GM13976 (cell line): Measurements from ENCODE around the gene RNF187.

ENCODE experiments used
- DNase-seq: peaks from one replicate; pipeline ENCODE4 v3.0.0; 2012; ENCODE audit warnings: low spot score
- in situ Hi-C: fragments of 300-500 bp; cut with MboI; formaldehyde crosslinking; loops from one replicate; pipeline ENCODE4 v1.12.0; 2022; ENCODE audit warnings: low sequenced_read_pairs, mixed read lengths, inconsistent platforms; ENCODE audit not compliant: unreplicated experiment
- TF ChIP-seq, protein P1 (sequence below): IDR thresholded peaks from 2 replicates; pipeline ENCODE4 v1.5.1; 2012; ENCODE audit warnings: borderline replicate concordance, mild to moderate bottlenecking; ENCODE audit not compliant: insufficient read depth; ENCODE audit errors: extremely low read depth, missing control alignments, control extremely low read depth

Gene RNF187

DNA sequence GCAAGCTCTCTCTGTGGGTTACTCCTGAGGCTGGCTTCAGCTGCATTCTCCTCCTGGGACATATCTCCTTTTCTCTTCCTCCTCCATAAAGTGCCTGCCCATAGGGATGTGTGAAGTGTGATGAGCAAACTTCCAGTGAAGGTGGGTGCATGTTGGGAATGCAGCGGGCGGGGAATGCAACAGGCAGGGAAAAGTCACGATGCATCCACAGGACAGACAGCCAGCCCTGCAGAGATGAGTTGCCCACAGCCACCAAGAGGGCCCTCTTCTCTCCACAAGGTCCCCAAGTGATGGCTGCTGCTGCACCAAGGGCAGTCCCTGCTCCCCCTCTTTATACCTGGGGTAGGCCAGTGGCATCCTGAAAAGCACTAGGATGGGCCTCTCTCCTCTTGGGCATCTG is 33.6 kb upstream of the RNF187 start:
- TF ChIP-seq, protein P1, sequence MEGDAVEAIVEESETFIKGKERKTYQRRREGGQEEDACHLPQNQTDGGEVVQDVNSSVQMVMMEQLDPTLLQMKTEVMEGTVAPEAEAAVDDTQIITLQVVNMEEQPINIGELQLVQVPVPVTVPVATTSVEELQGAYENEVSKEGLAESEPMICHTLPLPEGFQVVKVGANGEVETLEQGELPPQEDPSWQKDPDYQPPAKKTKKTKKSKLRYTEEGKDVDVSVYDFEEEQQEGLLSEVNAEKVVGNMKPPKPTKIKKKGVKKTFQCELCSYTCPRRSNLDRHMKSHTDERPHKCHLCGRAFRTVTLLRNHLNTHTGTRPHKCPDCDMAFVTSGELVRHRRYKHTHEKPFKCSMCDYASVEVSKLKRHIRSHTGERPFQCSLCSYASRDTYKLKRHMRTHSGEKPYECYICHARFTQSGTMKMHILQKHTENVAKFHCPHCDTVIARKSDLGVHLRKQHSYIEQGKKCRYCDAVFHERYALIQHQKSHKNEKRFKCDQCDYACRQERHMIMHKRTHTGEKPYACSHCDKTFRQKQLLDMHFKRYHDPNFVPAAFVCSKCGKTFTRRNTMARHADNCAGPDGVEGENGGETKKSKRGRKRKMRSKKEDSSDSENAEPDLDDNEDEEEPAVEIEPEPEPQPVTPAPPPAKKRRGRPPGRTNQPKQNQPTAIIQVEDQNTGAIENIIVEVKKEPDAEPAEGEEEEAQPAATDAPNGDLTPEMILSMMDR = no peak
- in situ Hi-C loops = no loop called here
- DNase-seq = no peak

DNA sequence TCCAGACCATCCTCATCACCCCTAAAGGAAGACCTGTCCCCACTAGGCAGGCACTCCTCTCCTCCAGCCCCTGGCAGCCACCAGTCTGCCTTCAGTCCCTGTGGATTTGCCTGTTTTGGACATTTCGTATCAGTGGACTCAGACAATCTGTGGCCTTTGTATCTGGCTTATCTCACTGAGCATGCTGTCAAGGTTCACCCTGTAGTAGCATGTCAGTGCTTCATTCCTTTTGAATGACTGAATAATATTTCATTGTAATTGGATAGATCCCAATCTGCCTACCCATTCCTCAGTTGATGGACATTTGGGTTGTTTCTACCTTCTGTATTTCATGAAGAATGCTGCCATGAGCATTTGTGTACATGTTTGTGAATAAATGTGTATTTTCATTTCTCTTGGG is 32.9 kb upstream of the RNF187 start:
- TF ChIP-seq, protein P1 = no peak
- in situ Hi-C loops = no loop called here
- no peak for DNase-seq

DNA sequence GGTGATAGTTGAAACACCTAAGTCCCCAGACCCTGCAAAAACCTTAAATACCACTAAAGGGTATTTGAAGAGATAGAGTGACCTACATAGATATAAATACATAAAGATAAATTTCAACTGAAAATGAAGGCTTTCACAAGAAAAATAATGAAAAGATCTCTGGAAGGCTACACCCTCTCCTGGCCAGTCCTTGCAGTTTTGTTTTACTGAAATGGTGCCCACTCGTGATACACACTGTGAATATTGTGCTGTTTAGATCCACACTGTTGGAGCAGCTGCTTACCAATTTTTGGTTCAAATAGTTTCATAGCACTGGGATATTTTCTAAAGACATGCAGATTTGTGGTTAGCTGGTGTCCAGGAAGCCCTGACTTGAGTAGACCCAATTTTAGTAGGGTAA is 31.5 kb upstream of the RNF187 start:
- TF ChIP-seq, protein P1 = no peak
- DNase-seq = no peak
- in situ Hi-C loops = no loop called here

DNA sequence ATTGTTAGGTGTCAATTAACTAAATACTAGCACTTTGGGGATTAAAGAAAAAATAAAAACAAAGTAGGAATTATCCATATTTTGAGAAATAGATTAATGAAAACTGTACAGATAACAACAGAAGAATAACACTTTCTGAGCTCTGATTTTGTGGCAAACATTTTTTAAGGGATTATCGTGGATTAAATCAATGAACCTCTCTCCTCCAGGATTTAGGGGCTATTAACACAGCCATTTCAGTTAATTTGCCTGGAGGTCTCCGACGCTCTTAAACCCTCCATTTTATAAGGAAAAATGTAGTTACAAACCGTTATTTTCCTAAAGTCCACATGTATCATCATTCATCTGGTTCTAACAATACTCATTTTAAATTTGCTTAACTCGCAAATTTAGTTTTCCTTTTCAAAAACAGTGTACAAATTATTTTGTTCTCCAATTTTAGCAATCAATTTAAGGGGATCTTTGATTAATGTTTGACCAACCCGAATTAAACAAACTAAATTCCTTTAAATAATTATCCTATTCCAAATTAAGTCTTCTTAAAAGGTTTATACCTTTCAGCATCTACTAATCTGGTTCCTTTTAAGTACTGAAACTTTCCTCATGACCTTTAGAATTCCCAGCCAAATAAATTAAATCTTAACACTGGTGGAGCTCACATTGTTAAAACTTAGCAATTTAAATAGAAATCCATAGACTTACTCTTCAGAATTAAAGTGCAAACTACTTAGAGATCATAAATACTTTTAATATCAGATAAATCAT is 30.7 kb upstream of the RNF187 start:
- DNase-seq = no peak
- TF ChIP-seq, protein P1 = no peak
- in situ Hi-C loops = no loop called here

DNA sequence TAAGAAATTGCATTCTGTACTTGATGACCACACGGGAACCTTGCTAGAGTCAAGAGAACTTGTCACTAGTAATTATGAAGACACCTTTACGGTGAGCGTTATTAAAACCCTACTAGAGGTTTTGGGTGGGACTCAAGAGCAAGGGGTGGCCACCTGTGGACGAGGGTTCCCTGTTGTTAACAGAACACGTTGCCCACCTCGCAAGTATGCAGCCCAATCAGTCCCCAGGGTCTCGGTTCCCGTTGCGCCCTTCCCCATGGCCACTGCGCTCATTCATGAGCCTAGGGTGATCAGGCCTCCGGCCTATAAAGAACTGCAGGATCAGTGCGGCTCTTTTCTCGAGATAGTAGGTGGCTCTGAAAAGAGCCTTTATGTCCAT is 30.2 kb upstream of the RNF187 start:
- TF ChIP-seq, protein P1 = no peak
- in situ Hi-C loops = no loop called here
- no peak for DNase-seq

DNA sequence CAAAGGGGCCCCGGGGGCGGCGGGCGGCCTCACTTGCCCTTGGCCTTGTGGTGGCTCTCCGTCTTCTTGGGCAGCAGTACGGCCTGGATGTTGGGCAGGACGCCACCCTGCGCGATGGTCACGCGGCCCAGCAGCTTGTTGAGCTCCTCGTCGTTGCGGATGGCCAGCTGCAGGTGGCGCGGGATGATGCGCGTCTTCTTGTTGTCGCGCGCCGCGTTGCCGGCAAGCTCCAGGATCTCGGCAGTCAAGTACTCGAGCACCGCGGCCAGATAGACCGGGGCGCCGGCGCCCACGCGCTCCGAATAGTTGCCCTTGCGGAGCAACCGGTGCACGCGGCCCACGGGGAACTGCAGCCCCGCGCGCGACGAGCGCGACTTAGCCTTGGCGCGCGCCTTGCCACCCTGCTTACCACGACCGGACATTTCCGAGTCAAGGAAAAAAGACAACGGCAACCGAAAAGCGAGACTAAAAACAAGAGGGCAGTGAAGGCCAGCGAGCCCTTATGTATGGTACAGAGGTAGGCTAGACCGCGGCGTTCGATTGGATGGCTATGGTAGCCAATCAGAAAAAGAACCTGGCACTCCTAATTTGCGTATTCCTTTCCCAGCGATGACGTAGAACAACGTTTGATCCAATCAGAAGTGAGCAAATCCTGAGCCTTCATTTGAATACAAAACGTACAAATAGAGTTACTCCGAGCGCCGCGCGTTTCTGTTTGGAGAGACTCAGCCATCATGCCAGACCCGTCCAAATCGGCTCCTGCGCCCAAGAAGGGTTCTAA is 29.6 kb upstream of the RNF187 start:
- in situ Hi-C loops = no loop called here

More for the DNA sequence above, 29.6 kb upstream of the RNF187 start:
- DNase-seq = peak; percentile 92
- TF ChIP-seq, protein P1 = peak; percentile 20
